ENCODE data around the gene IGF2BP1. TPM values are rescaled to one million over a fixed set of nuclear protein-coding genes. Genes with fewer than 3 reads are reported as not detected.

Gene IGF2BP1
- total and polyA plus RNA-seq, 2 of the 8 experiments (the other 6 are each of a cell fraction or from before 2014, with no cell fraction given) = 41.6 to 513 TPM

- Histone ChIP-seq H3K23ac (ENCODE audit: insufficient read length) (no peak overlapping the region), H3K14ac (ENCODE audit: insufficient read length) (no peak overlapping the region), H2AFZ (ENCODE audit: low read length) (no peak overlapping the region), H3K36me3 (ENCODE audit: control insufficient read depth in 2 of 4, insufficient read depth in 4 of 4, low read length in 3 of 4) (no peaks in the 10 kb centered on the region), H3K9ac (replicated peaks in 1 of 4; ENCODE audit: extremely low read depth in 1 of 4, low read depth in 3 of 4, low read length in 3 of 4) (no peak overlapping the region), H3K56ac (replicated peaks; ENCODE audit: insufficient read length, low read depth, low read length) (no peak overlapping the region), H3K23me2 (ENCODE audit: low read depth, low read length) (no peaks in the 10 kb centered on the region; the same call in 1 of the 2 replicates), H3K27me3 (replicated peaks in 1 of 4; ENCODE audit: control insufficient read depth in 3 of 4, extremely low read depth in 1 of 4, insufficient read depth in 3 of 4, low read length in 3 of 4) (no peaks in the 10 kb centered on the region; a peak in 1 of 7 replicates), H2BK120ac (replicated peaks; ENCODE audit: low read depth, low read length) (no peak overlapping the region), H4K8ac (ENCODE audit: extremely low read depth, insufficient read depth, low read length) (no peak overlapping the region), H2BK5ac (ENCODE audit: low read depth, low read length) (no peak overlapping the region), H2BK12ac (ENCODE audit: low read depth, low read length) (no peak overlapping the region), H3K27ac (ENCODE audit: low read depth, low read length) (no peak overlapping the region), H3K9me3 (ENCODE audit: insufficient read depth in 2 of 2, low read depth in 1 of 2, low read length in 1 of 2) (no peaks in the 10 kb centered on the region), H3K79me2 (ENCODE audit: control insufficient read depth in 1 of 2, insufficient read depth in 2 of 2, low read length in 2 of 2) (no peaks in the 10 kb centered on the region), H3K4me3 (ENCODE audit: extremely low read depth in 1 of 4, insufficient read depth in 2 of 4, low read depth in 3 of 4, low read length in 4 of 4) (no peak overlapping the region), H3K18ac (ENCODE audit: extremely low read depth, low read length) (no peak overlapping the region), H3K4me1 (replicated peaks in 1 of 4; ENCODE audit: control insufficient read depth in 3 of 4, insufficient read depth in 4 of 4, low read length in 3 of 4) (peaks cover 0 to 3% (median under 1%) of the 10 kb centered on the region in 4 experiments; a peak in 2 of 7 replicates), H3K79me1 (ENCODE audit: low read depth, low read length) (no peaks in the 10 kb centered on the region), H2AK5ac (ENCODE audit: low read depth, low read length) (no peak overlapping the region), H3K4me2 (ENCODE audit: insufficient read depth in 1 of 2, low read depth in 2 of 2, low read length in 2 of 2) (no peak overlapping the region), H2BK20ac (ENCODE audit: low read length) (no peak overlapping the region), H4K5ac (ENCODE audit: insufficient read length, low read depth, low read length) (no peak overlapping the region), H3K4ac (replicated peaks; ENCODE audit: insufficient read length, low read depth, low read length) (no peak overlapping the region), H2BK15ac (ENCODE audit: low read length) (no peak overlapping the region), H4K20me1 (replicated peaks in 1 of 2; ENCODE audit: control insufficient read depth in 1 of 2, insufficient read depth in 2 of 2, low read length in 2 of 2) (no peaks in the 10 kb centered on the region), H4K91ac (replicated peaks; ENCODE audit: insufficient read length, low read length) (no peak overlapping the region)
- DNase-seq (ENCODE audit: low read depth in 1 of 2, low spot score in 2 of 2) (no peak), FAIRE-seq (no peak)
- ChIA-PET POLR2A (ENCODE audit: partially characterized antibody) (interaction anchor here (0.9 to 1.2 kb wide), 2 partner anchors 41 to 102 kb away, joined by 4 read pairs; no protein-coding TSS in a partner anchor), CTCF (ENCODE audit: partially characterized antibody) (interaction anchor here (0.6 to 1.0 kb wide), 3 partner anchors 44 to 79 kb away, joined by 3 to 4 read pairs (median 3); no protein-coding TSS in a partner anchor)
- no peak for TF ChIP-seq KDM4A (IDR thresholded peaks at IDR 0.05; ENCODE audit: low read depth, low read length, severe bottlenecking)
- no peak for TF ChIP-seq RAD21 (IDR thresholded peaks at IDR 0.05 in 1 of 2, conservative IDR thresholded peaks at IDR 0.05 in 1 of 2; ENCODE audit: low read depth in 2 of 2, low read length in 2 of 2)
- TF ChIP-seq CHD1 (IDR thresholded peaks at IDR 0.05; ENCODE audit: low read depth, low read length) = no peak
- no peak for TF ChIP-seq TAF7 (optimal IDR thresholded peaks at IDR 0.05; ENCODE audit: borderline replicate concordance, low read depth, low read length)
- no peak for TF ChIP-seq CBX8 (IDR thresholded peaks at IDR 0.05; ENCODE audit: borderline replicate concordance, low read depth, low read length)
- TF ChIP-seq ATF3 (IDR thresholded peaks at IDR 0.05; ENCODE audit: insufficient read depth, low read depth, low read length) = no peak
- no peak for TF ChIP-seq SP1 (IDR thresholded peaks at IDR 0.05; ENCODE audit: low read depth, low read length)
- no peak for TF ChIP-seq NANOG (IDR thresholded peaks at IDR 0.05; ENCODE audit: insufficient read depth, low read depth, low read length, poor library complexity, severe bottlenecking)
- no peak for TF ChIP-seq SIRT6 (IDR thresholded peaks at IDR 0.05; ENCODE audit: low read length)
- TF ChIP-seq YY1 (IDR thresholded peaks at IDR 0.05; ENCODE audit: low read depth, low read length) = no peak
- no peak for TF ChIP-seq JUND (IDR thresholded peaks at IDR 0.05; ENCODE audit: low read length)
- no peak for TF ChIP-seq EZH2 (IDR thresholded peaks at IDR 0.05; ENCODE audit: low read depth, low read length, severe bottlenecking)
- TF ChIP-seq SIX5 (IDR thresholded peaks at IDR 0.05; ENCODE audit: low read depth, low read length) = no peak
Observed at GRCh38 chr17:49100601-49101000, 103.4 kb downstream of the IGF2BP1 start.
